Mesodermal cell (in vitro differentiated cells): Measurements from ENCODE around the gene CYTIP. TPM values are rescaled to one million over a fixed set of nuclear protein-coding genes. Genes with fewer than 3 reads are reported as not detected.

Experiments
- H3K27ac ChIP-seq: 2 replicates; pipeline ENCODE4 v1.7.0; 2013; ENCODE audit warnings: mild to moderate bottlenecking, low read depth, low read length, moderate library complexity; ENCODE audit not compliant: severe bottlenecking
- H3K36me3 ChIP-seq: 2 replicates; pipeline ENCODE4 v1.7.1; 2013; ENCODE audit warnings: mild to moderate bottlenecking, low read length, moderate library complexity; ENCODE audit not compliant: control insufficient read depth, insufficient read depth
- H3K4me1 ChIP-seq: one replicate; pipeline ENCODE4 v1.7.1; 2013; ENCODE audit warnings: mild to moderate bottlenecking, low read length; ENCODE audit not compliant: insufficient read depth, control insufficient read depth, poor library complexity, severe bottlenecking
- H3K4me3 ChIP-seq: 2 replicates; pipeline ENCODE4 v1.7.0; 2013; ENCODE audit warnings: low read length, control low read depth, mild to moderate bottlenecking; ENCODE audit not compliant: insufficient read depth, poor library complexity, severe bottlenecking; ENCODE audit errors: extremely low read depth
- H3K9me3 ChIP-seq: 2 replicates; pipeline ENCODE4 v1.7.1; 2013; ENCODE audit warnings: mild to moderate bottlenecking, low read length, moderate library complexity; ENCODE audit not compliant: control insufficient read depth
- WGBS, 2 experiments: methylation state at CpG; one replicate each; pipeline ENCODE4 v1.1.5; 2013; ENCODE audit warnings: missing lambda C conversion rate in 2 of 2; ENCODE audit not compliant: insufficient coverage in 2 of 2; 5-methylcytosine and 5-hydroxymethylcytosine counted together
- polyA plus RNA-seq, 2 experiments: library from polyadenylated mRNA; stranded (reverse); fragments of 50-300 nt; gene quantifications; one replicate each; pipeline ENCODE4 v1.2.3, GENCODE V29; 2013

CYTIP gene
- polyA plus RNA-seq (2013, experiment 1 of 2), result not detected
- not detected for polyA plus RNA-seq (2013, experiment 2 of 2)

DNA sequence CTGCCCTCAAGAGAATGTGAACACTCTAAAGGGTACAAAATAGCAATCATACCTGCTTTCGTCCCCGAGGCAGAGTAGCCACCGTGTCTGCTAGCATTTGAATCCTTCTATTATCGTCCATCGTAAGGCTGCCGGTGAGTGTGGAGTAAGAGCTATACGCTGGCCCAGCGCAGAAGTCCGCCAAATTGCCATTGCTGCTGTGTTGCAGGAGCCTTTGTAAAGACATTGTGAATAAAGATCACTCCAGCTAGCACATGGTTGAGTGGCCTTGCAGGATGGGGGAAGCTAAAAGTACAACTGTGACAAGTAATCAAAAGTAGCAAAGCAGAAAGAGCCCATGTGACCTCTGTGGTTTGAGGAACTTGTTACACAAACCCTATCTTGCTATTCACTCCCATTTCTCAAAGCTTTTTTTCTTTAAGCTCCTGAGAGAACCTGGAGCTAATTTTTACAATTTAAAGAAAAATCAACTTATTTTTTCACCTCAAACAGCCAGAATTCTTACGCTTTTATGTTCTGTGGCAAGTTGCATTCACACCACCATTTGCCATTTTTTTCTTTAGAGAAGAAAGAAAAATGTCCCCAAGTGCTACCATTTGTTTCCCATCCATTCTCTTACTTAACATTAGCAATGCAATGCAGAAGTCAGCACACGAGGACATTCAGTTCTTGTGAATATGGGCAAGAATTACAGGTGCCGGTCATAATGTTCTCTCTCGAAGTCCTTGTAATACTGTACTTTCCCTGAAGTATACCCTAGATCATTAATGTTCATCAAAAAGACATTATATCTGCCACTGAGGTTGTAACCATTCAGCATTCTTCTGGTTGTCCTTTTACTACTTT is at the start of gene CYTIP:
CYTIP (minus strand) TSS at position 295 of the 846 bp plus-strand sequence; CDS start at position 226, 69 bp downstream.
- Histone ChIP-seq H3K9me3 (no peaks in the 10 kb centered on the region), H3K4me1 (no peaks in the 10 kb centered on the region), H3K27ac (no peak within 1 kb of the TSS), H3K36me3 (no peaks in the 10 kb centered on the region), H3K4me3 (no peak within 1 kb of the TSS)
- 91 to 95% methylated on average over 12 to 13 of the region's 13 CpGs for WGBS, 2 experiments

DNA sequence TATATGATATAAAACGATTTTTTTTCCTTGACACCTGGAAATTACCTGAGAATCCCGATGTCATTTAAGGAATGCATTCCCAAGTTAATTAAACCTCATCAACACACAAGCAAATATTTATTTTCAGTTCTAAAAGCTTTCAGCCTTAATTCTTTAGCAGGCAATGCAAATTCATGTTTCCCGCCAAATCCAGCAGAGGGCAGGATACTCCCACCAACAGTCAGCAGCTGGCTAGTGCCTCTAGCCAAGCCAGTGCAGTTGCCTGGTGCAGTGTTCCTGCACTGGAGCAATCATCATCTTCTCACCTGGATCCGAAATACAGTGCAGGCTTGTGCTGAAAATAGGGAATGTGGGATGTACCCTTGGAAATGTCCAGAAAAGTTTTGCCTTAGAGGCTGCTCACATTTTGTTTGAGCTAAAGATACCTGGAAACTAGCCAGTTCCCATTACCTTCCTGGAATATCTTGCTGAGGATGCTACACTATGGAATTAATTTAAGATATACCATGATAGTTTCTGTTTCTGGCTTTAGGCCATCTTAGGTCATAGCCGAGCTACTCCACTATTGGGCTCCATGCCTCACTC is 48.4 kb upstream of the CYTIP start:
- H3K4me3 ChIP-seq, result no peak overlapping the region
- H3K27ac ChIP-seq, result no peak overlapping the region
- no peaks in the 10 kb centered on the region for H3K4me1 ChIP-seq
- no peaks in the 10 kb centered on the region for H3K9me3 ChIP-seq
- 17 to 19% methylated on average over 2 to 4 of the region's 5 CpGs for WGBS, 2 experiments
- H3K36me3 ChIP-seq, result no peaks in the 10 kb centered on the region

DNA sequence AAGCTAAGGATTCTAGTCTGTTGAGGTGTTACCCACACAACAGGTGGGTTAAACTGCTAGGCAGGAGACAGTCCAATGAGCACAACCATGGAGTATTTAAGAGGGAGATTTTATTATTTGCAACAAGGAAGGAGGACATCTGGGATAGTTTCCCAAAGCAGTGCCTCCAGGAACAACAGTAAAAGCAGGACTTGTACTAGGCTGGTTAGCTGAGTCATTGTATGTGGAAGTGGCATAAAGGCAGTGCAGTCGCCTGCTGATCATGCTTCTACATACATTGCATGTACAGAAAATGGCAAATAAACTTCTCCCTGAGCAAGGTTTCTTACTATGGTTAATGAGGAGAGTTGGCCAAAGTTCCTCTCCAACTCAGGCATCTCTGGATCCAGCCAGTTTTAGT is 46.1 kb upstream of the CYTIP start:
- no CpG with 5 or more reads among the region's 1 CpG for WGBS, 2 experiments

DNA sequence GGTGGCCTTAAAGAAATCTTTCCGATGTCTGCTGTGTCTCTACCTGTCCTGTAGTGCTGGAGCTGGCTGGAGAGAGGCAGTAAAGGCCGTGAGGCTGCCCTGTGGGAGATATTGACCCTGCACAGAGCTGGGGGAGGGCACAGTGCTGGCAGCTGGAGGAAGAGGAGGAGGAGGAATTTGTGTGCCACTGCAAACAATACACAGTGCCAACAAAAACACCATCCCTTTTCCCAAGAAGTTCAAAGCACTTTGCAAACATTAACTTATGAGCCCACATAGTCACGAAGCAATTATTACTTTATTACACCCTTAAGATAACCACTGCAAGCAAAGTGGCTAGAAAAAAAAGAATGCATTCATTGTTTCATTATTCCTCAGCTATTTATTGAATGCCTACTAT is 45.0 kb upstream of the CYTIP start:
- H3K36me3 ChIP-seq, result no peaks in the 10 kb centered on the region
- WGBS, 2 experiments, result 69 to 100% methylated on average over 1 to 2 of the region's 3 CpGs
- H3K9me3 ChIP-seq, result no peaks in the 10 kb centered on the region
- H3K27ac ChIP-seq, result no peak overlapping the region
- no peaks in the 10 kb centered on the region for H3K4me1 ChIP-seq
- H3K4me3 ChIP-seq, result no peak overlapping the region

More for the DNA sequence above, 46.1 kb upstream of the CYTIP start:
- no peak overlapping the region for H3K27ac ChIP-seq
- no peak overlapping the region for H3K4me3 ChIP-seq
- no peaks in the 10 kb centered on the region for H3K9me3 ChIP-seq
- no peaks in the 10 kb centered on the region for H3K36me3 ChIP-seq
- no peaks in the 10 kb centered on the region for H3K4me1 ChIP-seq

DNA sequence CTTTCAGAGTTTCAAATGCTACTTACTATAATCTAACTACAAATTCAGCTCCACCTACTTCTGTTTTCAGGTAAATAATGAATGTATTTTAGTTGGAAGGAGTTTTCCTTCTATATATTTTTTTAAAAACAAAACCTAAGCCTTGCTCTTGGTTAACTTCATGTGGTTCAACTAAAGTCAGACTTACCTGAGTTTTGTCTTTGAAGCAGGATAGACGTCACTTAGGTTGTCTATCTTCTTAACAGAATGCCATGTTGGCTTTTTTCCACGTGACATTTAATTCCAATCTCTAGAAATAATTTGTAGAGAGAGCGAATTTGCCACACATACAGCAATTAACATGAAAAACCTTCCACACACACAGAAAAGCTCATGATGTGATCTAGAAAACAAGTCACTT is 43.9 kb upstream of the CYTIP start:
- Histone ChIP-seq H3K9me3 (no peaks in the 10 kb centered on the region), H3K4me1 (no peaks in the 10 kb centered on the region), H3K4me3 (no peak overlapping the region), H3K36me3 (no peaks in the 10 kb centered on the region), H3K27ac (no peak overlapping the region)
- 85% methylated on average over 3 of the region's 3 CpGs; no CpG with 5 or more reads in 1 of the 2 experiments for WGBS, 2 experiments

DNA sequence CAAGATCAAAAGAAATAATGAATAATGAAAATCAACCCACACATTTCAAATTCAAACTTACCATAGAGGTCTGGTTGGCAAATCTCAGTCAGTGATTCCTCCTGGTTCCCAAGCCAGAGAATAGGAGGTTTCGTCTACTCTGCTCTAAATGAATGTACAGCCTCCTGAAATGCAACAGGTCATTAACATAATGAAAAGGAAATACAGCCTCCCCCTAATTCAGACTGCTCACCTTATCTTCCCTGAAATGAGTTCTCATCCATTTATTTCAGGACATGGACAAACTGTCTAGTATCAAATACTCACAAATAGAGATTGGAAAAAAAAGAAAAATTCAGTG is 43.4 kb upstream of the CYTIP start:
- H3K27ac ChIP-seq, result no peak overlapping the region
- no peak overlapping the region for H3K4me3 ChIP-seq
- no peaks in the 10 kb centered on the region for H3K4me1 ChIP-seq
- no CpG with 5 or more reads among the region's 1 CpG for WGBS, 2 experiments
- no peaks in the 10 kb centered on the region for H3K36me3 ChIP-seq
- H3K9me3 ChIP-seq, result no peaks in the 10 kb centered on the region

DNA sequence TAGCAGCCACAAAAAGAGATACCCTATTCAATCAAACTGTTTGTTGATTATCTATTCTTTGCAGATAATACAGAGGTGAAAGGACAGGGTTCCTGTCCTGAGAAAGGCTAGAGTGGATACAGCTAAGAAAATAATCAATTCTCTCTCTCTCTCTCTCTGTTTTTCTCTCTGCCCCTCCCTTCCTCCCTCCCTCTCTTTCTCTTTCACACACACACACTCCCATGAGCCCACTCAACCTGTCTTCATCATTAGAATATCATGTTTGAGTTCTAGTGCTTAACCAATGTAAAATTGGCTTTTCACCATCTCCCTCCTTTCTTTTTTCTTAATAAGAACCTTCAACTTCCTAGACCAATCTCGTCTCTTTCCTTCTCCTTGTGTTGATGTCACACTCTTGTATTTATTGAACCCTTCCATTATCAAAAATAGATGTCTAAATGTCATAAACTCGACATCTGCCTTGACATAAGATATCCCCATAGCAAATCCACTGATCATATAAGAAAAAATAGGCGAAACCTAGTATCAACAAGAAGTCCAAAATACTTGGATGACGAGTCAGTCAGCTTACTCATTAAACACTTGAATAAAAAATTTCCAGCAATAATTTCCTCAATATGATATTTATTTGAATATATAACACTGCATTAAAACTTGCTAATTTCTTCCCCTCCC is 42.8 kb upstream of the CYTIP start:
- 86 to 97% methylated on average over 3 of the region's 4 CpGs for WGBS, 2 experiments
- H3K27ac ChIP-seq, result no peak overlapping the region
- H3K9me3 ChIP-seq, result no peaks in the 10 kb centered on the region
- no peaks in the 10 kb centered on the region for H3K36me3 ChIP-seq
- no peaks in the 10 kb centered on the region for H3K4me1 ChIP-seq
- no peak overlapping the region for H3K4me3 ChIP-seq

DNA sequence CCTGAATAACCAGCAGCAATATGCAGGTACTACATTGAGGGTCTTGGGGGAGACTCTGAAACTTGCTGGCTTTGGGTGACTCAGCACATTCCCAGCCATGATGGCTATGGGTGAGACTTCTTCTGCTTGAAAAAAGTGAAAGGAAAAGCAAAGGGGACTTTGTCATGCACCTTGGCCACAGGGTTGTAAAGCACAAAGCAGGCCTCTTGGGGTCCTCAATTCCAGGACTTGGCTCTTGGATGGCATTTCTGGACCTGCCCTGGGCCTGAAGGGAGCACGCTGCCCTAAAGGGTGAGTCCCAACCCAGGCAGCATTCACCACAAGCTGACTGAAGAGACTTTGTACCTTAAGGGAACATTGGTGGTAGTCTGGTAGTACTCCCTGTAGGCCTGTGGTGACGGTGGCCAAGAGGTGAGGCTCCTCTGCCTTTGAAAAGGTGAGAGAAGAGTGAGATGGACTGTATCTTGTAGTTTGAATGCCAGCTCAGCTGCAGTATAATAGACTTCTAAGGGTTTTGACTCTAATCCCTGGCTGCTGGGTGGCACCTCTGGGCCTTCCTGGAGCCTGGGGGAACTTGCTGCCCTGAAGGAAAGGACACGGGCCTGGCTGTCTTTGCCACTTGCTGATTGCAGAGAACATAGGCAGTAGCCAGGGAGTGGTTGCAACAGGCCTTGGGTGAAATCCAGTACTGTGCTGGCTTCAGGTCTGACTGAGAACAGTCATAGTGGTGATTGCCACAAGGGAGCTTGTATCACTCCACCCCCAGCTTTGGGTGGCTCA is 36.5 kb upstream of the CYTIP start:
- no peaks in the 10 kb centered on the region for H3K36me3 ChIP-seq
- H3K27ac ChIP-seq, result no peak overlapping the region
- H3K4me3 ChIP-seq, result no peak overlapping the region
- no peaks in the 10 kb centered on the region for H3K4me1 ChIP-seq
- WGBS, 2 experiments, result 100% methylated on average over 1 to 2 of the region's 3 CpGs
- no peaks in the 10 kb centered on the region for H3K9me3 ChIP-seq

DNA sequence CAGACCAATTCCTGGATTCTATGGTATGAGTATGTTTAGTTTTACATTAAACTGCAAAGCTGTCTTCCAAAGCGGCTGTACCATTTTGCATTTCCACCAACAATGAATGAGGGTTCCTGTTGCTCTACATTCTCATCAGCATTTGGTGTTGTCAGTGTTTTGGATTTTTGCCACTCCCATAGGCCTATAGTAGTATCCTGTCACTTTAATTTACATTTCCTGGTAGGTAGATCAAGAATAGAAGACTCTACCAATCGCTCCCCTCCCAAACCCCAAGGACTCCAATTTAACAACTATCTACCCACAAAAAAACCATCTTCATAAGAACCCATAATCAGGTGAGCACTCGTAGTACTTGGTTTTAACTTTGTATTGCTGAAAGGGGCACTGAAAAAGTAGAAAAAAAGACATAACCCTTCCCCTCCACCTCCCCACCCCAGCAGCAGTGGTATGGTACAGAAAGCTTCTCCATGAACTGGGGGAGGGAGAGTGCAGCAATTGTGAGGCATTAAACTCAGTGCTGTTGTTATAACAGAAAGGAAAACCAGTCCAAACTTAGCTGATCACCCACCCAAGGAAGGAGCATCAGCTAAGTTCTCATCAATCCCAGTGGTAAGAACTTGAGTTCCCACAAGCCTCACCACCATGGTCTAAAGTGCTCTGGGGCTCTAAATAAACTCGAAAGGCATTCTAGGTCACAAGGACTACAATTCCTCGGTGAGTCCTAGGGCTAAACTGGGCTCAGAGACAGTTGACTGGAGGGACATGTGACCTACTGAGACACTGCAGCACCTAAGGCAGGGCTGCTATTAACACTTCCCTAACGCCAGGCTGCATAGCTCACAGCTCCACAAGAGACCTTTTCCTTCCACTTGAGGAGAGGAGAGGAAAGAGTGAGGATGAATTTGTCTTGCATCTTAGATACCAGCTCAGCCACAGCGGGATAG is 35.5 kb upstream of the CYTIP start:
- Histone ChIP-seq H3K4me3 (no peak overlapping the region), H3K9me3 (no peaks in the 10 kb centered on the region), H3K27ac (no peak overlapping the region), H3K36me3 (no peaks in the 10 kb centered on the region), H3K4me1 (no peaks in the 10 kb centered on the region)
- WGBS, 2 experiments, result 85 to 95% methylated on average over 3 to 4 of the region's 7 CpGs

DNA sequence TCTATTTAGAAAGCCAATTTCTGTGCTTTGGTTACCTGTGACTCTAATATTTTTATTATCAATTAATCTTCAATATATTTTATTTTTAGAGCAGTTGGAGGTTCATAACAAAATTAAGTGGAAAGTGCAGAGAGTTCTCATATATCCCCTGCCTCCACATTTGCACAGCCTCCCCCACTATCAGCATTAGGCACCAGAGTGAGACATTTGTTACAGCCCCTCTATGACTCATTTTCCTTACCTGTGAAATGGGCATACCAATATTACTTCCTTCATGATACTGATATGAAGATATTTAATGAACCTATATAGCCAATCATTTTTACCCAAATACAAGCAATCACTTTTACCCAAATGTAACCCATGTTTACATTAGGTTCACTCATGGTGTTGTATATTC is 34.0 kb upstream of the CYTIP start:
- Histone ChIP-seq H3K27ac (no peak overlapping the region), H3K36me3 (no peaks in the 10 kb centered on the region), H3K9me3 (no peaks in the 10 kb centered on the region), H3K4me1 (no peaks in the 10 kb centered on the region), H3K4me3 (no peak overlapping the region)
